CD8-positive, alpha-beta memory T cell (primary cell): Measurements from ENCODE around the gene GCH1. TPM values are rescaled to one million over a fixed set of nuclear protein-coding genes. Genes with fewer than 3 reads are reported as not detected.

ENCODE experiments used
- CTCF ChIA-PET: fragments of 350-600 bp; sonication (Branson Sonifier 250); formaldehyde crosslinking; loops from one replicate; lab custom pipeline; 2021; ENCODE audit warnings: antibody characterized with exemption; lab: Charles Lee
- POLR2A ChIA-PET: fragments of 350-600 bp; sonication (Branson Sonifier 250); formaldehyde crosslinking; loops from one replicate; lab custom pipeline; 2021; ENCODE audit warnings: antibody characterized with exemption; lab: Charles Lee
- DNase-seq, 5 donors: peaks; one replicate each; pipeline versions ENCODE4 v3.0.0 to v3.0.0-alpha.2; 2020 to 2022; ENCODE audit warnings: mixed read lengths in 1 of 5
- H3K27ac ChIP-seq: one replicate; pipeline ENCODE4 v1.7.0; 2013; ENCODE audit warnings: low read depth, mild to moderate bottlenecking, low read length, moderate library complexity
- H3K27me3 ChIP-seq: 2 replicates; pipeline ENCODE4 v1.7.0; 2013; ENCODE audit warnings: low read length, mild to moderate bottlenecking; ENCODE audit not compliant: insufficient read depth, poor library complexity, severe bottlenecking
- H3K36me3 ChIP-seq: 2 replicates; pipeline ENCODE4 v1.7.0; 2013; ENCODE audit warnings: mild to moderate bottlenecking, low read length, moderate library complexity; ENCODE audit not compliant: insufficient read depth
- H3K4me1 ChIP-seq: 2 replicates; pipeline ENCODE4 v1.7.0; 2013; ENCODE audit warnings: mild to moderate bottlenecking, low read length, moderate library complexity; ENCODE audit not compliant: insufficient read depth
- H3K4me3 ChIP-seq: 2 replicates; pipeline ENCODE4 v1.7.0; 2013; ENCODE audit warnings: mild to moderate bottlenecking, low read length
- H3K9me3 ChIP-seq: 2 replicates; pipeline ENCODE4 v1.7.0; 2013; ENCODE audit warnings: mild to moderate bottlenecking, low read length
- H3K27ac Mint-ChIP-seq, 8 donors: one replicate each; pipeline ENCODE4 v1.8.0; 2020 to 2021; ENCODE audit warnings: mixed read lengths in 8 of 8, mild to moderate bottlenecking in 6 of 8, inconsistent platforms in 3 of 8, moderate library complexity in 3 of 8
- H3K27me3 Mint-ChIP-seq, 2 donors: one replicate each; pipeline ENCODE4 v1.8.0; 2020 to 2021; ENCODE audit warnings: mixed read lengths in 2 of 2, mild to moderate bottlenecking in 1 of 2, moderate library complexity in 1 of 2
- H3K36me3 Mint-ChIP-seq, 3 donors: one replicate each; pipeline ENCODE4 v1.8.0; 2020 to 2021; ENCODE audit warnings: mixed read lengths in 3 of 3, inconsistent platforms in 1 of 3, mild to moderate bottlenecking in 1 of 3
- H3K4me1 Mint-ChIP-seq, 3 donors: one replicate each; pipeline ENCODE4 v1.8.0; 2020 to 2021; ENCODE audit warnings: mixed read lengths in 3 of 3, inconsistent platforms in 1 of 3, mild to moderate bottlenecking in 1 of 3
- H3K4me3 Mint-ChIP-seq, 7 donors: one replicate each; pipeline ENCODE4 v1.8.0; 2020 to 2021; ENCODE audit warnings: mixed read lengths in 7 of 7, mild to moderate bottlenecking in 6 of 7, moderate library complexity in 4 of 7, inconsistent platforms in 2 of 7
- H3K9me3 Mint-ChIP-seq, 5 donors: one replicate each; pipeline ENCODE4 v1.8.0; 2020 to 2022; ENCODE audit warnings: mixed read lengths in 5 of 5, mild to moderate bottlenecking in 3 of 5, moderate library complexity in 2 of 5, inconsistent platforms in 1 of 5
- polyA plus RNA-seq: library from polyadenylated mRNA; unstranded; fragments of 300-500 nt; fragmentation: Illumina TruSeq; gene quantifications from one replicate; pipeline ENCODE4 v1.2.3, GENCODE V29; 2021
- total RNA-seq, 2 experiments: library from RNA; stranded (reverse); gene quantifications; one replicate each; pipeline ENCODE4 v1.2.3, GENCODE V29; 2021

The GCH1 gene
- total and polyA plus RNA-seq, 3 experiments from 2014 or later, result 26.4 to 35.3 (median 26.4) TPM

GRCh38 chr14:54840798-54841197 is 61.8 kb downstream of the GCH1 start:
- no peaks in the 10 kb centered on the region for H3K9me3 Mint-ChIP-seq
- H3K27me3 ChIP-seq, result no peaks in the 10 kb centered on the region
- no peaks in the 10 kb centered on the region for H3K27me3 Mint-ChIP-seq
- H3K27ac ChIP-seq, result no peak overlapping the region
- H3K4me3 ChIP-seq, result no peak overlapping the region
- no peaks in the 10 kb centered on the region for H3K4me1 Mint-ChIP-seq
- DNase-seq, result no peak
- no peaks in the 10 kb centered on the region for H3K9me3 ChIP-seq
- POLR2A ChIA-PET, result no interaction called here
- CTCF ChIA-PET, result interaction anchor here (1.0 to 1.2 kb wide), 2 partner anchors 59 to 141 kb away, joined by 3 read pairs; no protein-coding TSS in a partner anchor
- H3K36me3 ChIP-seq, result peaks cover 18% of the 10 kb centered on the region
- H3K36me3 Mint-ChIP-seq, result peaks cover 8 to 55% (median 29%) of the 10 kb centered on the region in 3 donors
- peak overlapping the region in 1 of 8 donors; percentile 29 for H3K27ac Mint-ChIP-seq
- no peak overlapping the region for H3K4me3 Mint-ChIP-seq
- no peaks in the 10 kb centered on the region for H3K4me1 ChIP-seq

DNA sequence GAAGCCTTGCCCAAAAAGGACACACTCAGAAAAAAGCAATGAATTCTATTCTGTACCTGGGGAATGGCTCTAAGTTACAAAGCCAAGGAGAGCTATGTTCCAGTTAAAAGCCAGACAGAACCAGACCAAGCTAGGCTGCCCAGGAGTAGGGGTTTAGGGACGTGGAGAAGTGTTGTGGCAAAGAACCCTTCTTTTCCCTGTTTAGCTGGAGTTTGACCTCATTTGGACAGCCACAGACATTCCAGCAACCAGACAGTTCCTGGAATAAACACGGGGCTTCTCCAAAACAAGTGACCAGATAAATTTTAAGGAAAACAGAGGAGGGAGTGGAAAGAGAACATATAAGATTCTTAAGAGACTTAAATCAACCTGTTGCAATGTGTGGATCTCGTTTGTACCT is 62.3 kb downstream of the GCH1 start:
- POLR2A ChIA-PET, result no interaction called here
- H3K4me1 Mint-ChIP-seq, result no peaks in the 10 kb centered on the region

GRCh38 chr14:54839701-54840119 is 62.9 kb downstream of the GCH1 start:
- no peak for DNase-seq
- H3K27me3 ChIP-seq, result no peaks in the 10 kb centered on the region
- H3K9me3 ChIP-seq, result no peaks in the 10 kb centered on the region
- no peak overlapping the region for H3K27ac ChIP-seq
- Mint-ChIP-seq H3K4me3 (no peak overlapping the region), H3K36me3 (peaks cover 8 to 49% (median 27%) of the 10 kb centered on the region in 3 donors), H3K9me3 (no peaks in the 10 kb centered on the region), H3K27me3 (no peaks in the 10 kb centered on the region), H3K27ac (peak overlapping the region in 1 of 8 donors; percentile 33), H3K4me1 (no peaks in the 10 kb centered on the region)
- no peak overlapping the region for H3K4me3 ChIP-seq
- CTCF ChIA-PET, result no interaction called here
- POLR2A ChIA-PET, result no interaction called here
- peaks cover 18% of the 10 kb centered on the region for H3K36me3 ChIP-seq
- no peaks in the 10 kb centered on the region for H3K4me1 ChIP-seq

More for the DNA sequence above, 62.3 kb downstream of the GCH1 start:
- H3K4me3 ChIP-seq, result no peak overlapping the region
- no peak for DNase-seq
- H3K4me3 Mint-ChIP-seq, result no peak overlapping the region
- CTCF ChIA-PET, result no interaction called here
- H3K27me3 Mint-ChIP-seq, result no peaks in the 10 kb centered on the region
- H3K36me3 Mint-ChIP-seq, result peaks cover 8 to 50% (median 27%) of the 10 kb centered on the region in 3 donors
- no peaks in the 10 kb centered on the region for H3K9me3 ChIP-seq
- H3K27ac ChIP-seq, result no peak overlapping the region
- no peaks in the 10 kb centered on the region for H3K9me3 Mint-ChIP-seq
- no peaks in the 10 kb centered on the region for H3K27me3 ChIP-seq
- no peak overlapping the region for H3K27ac Mint-ChIP-seq
- H3K4me1 ChIP-seq, result no peaks in the 10 kb centered on the region
- peaks cover 18% of the 10 kb centered on the region for H3K36me3 ChIP-seq

- no peak overlapping the region for H3K27ac Mint-ChIP-seq
- ChIA-PET POLR2A (no interaction called here), CTCF (no interaction called here)
- Histone ChIP-seq H3K9me3 (no peaks in the 10 kb centered on the region), H3K27me3 (no peaks in the 10 kb centered on the region), H3K36me3 (peaks cover 18% of the 10 kb centered on the region), H3K4me1 (no peaks in the 10 kb centered on the region), H3K27ac (no peak overlapping the region), H3K4me3 (no peak overlapping the region)
- no peaks in the 10 kb centered on the region for H3K9me3 Mint-ChIP-seq
- DNase-seq, result no peak
- no peaks in the 10 kb centered on the region for H3K4me1 Mint-ChIP-seq
- peaks cover 8 to 42% (median 22%) of the 10 kb centered on the region in 3 donors for H3K36me3 Mint-ChIP-seq
- no peaks in the 10 kb centered on the region for H3K27me3 Mint-ChIP-seq
- no peak overlapping the region for H3K4me3 Mint-ChIP-seq
These were observed 63.6 kb downstream of the GCH1 start for GRCh38 chr14:54838931-54839512.

- no peak for DNase-seq
- Mint-ChIP-seq H3K27ac (peak overlapping the region in 2 of 8 donors; percentile 56 to 61), H3K36me3 (peaks cover 8 to 32% (median 22%) of the 10 kb centered on the region in 3 donors), H3K4me1 (no peaks in the 10 kb centered on the region), H3K4me3 (no peak overlapping the region), H3K27me3 (peaks cover 0 to 3% of the 10 kb centered on the region in 2 donors), H3K9me3 (peaks cover 0 to 3% (median 2%) of the 10 kb centered on the region in 5 donors)
- Histone ChIP-seq H3K4me1 (no peaks in the 10 kb centered on the region), H3K27me3 (no peaks in the 10 kb centered on the region), H3K9me3 (no peaks in the 10 kb centered on the region), H3K36me3 (peaks cover 18% of the 10 kb centered on the region), H3K27ac (no peak overlapping the region), H3K4me3 (no peak overlapping the region)
- ChIA-PET CTCF (no interaction called here), POLR2A (no interaction called here)
These were observed 65.0 kb downstream of the GCH1 start for GRCh38 chr14:54837508-54838149.

GRCh38 chr14:54836231-54836630 is 66.4 kb downstream of the GCH1 start:
- Histone ChIP-seq H3K27ac (no peak overlapping the region), H3K4me3 (no peak overlapping the region), H3K4me1 (no peaks in the 10 kb centered on the region), H3K36me3 (peaks cover 11% of the 10 kb centered on the region), H3K9me3 (no peaks in the 10 kb centered on the region), H3K27me3 (no peaks in the 10 kb centered on the region)
- ChIA-PET CTCF (no interaction called here), POLR2A (no interaction called here)
- Mint-ChIP-seq H3K9me3 (peaks cover 0 to 6% (median 3%) of the 10 kb centered on the region in 5 donors), H3K27ac (peak overlapping the region in 1 of 8 donors; percentile 4), H3K4me3 (no peak overlapping the region), H3K4me1 (no peaks in the 10 kb centered on the region), H3K27me3 (peaks cover 0 to 5% of the 10 kb centered on the region in 2 donors), H3K36me3 (peaks cover 8 to 20% (median 20%) of the 10 kb centered on the region in 3 donors)
- DNase-seq, result no peak

DNA sequence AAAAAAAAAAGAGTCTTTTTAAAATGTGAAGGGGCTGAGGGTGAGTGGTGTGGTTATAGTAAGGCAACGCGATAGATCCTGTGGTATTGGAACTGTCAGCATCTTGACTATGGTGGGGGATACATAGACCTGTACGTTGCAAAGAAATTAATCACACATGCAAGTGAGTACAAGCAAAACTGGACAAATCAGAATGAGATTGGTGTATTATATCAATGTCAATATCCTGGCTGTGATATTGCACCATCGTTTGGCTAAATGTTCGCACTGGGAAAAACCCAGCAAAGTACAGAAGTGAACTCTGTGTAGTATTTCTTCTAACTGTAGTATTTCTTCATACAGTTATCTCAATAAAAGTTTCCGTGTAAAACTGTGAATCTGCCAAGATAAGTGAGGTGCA is 67.9 kb downstream of the GCH1 start:
- Mint-ChIP-seq H3K4me1 (no peaks in the 10 kb centered on the region), H3K36me3 (peaks cover 7 to 9% (median 8%) of the 10 kb centered on the region in 3 donors), H3K4me3 (no peak overlapping the region), H3K9me3 (peaks cover 6 to 16% (median 9%) of the 10 kb centered on the region in 5 donors), H3K27ac (no peak overlapping the region), H3K27me3 (peaks cover 0 to 5% of the 10 kb centered on the region in 2 donors)
- no peaks in the 10 kb centered on the region for H3K9me3 ChIP-seq
- DNase-seq, result no peak
- no peaks in the 10 kb centered on the region for H3K36me3 ChIP-seq
- ChIA-PET POLR2A (no interaction called here), CTCF (interaction anchor here (0.7 kb wide), 1 partner anchor 699 kb away, joined by 3 read pairs; no protein-coding TSS in a partner anchor)
- H3K4me3 ChIP-seq, result no peak overlapping the region
- H3K27ac ChIP-seq, result no peak overlapping the region
- no peaks in the 10 kb centered on the region for H3K27me3 ChIP-seq
- H3K4me1 ChIP-seq, result no peaks in the 10 kb centered on the region

- H3K27ac Mint-ChIP-seq, result no peak overlapping the region
- H3K4me1 Mint-ChIP-seq, result no peaks in the 10 kb centered on the region
- POLR2A ChIA-PET, result no interaction called here
- no peak overlapping the region for H3K4me3 Mint-ChIP-seq
- H3K27ac ChIP-seq, result no peak overlapping the region
- no peaks in the 10 kb centered on the region for H3K36me3 ChIP-seq
- peaks cover 4 to 7% (median 4%) of the 10 kb centered on the region in 3 donors for H3K36me3 Mint-ChIP-seq
- H3K27me3 ChIP-seq, result no peaks in the 10 kb centered on the region
- H3K9me3 Mint-ChIP-seq, result peaks cover 6 to 16% (median 9%) of the 10 kb centered on the region in 5 donors
- no peak for DNase-seq
- CTCF ChIA-PET, result interaction anchor here (0.7 kb wide), 1 partner anchor 699 kb away, joined by 3 read pairs; no protein-coding TSS in a partner anchor
- H3K9me3 ChIP-seq, result no peaks in the 10 kb centered on the region
- peaks cover 0 to 5% of the 10 kb centered on the region in 2 donors for H3K27me3 Mint-ChIP-seq
- H3K4me3 ChIP-seq, result no peak overlapping the region
- H3K4me1 ChIP-seq, result no peaks in the 10 kb centered on the region
These were observed 68.5 kb downstream of the GCH1 start for GRCh38 chr14:54834081-54834480.
